Stimulated activated CD8-positive, alpha-beta memory T cell treated with anti-CD3 and anti-CD28 coated beads, Interleukin-2, amount 100 ng/mL, for 48 hours (primary cell): ENCODE results near the gene ZNF23.
"Not testable (repeated sequence)": the region's sequence is repeated elsewhere in the genome, so short reads cannot be mapped to it uniquely, and the experiment has no call there.

Source experiments
- DNase-seq, 2 donors: peaks; one replicate each; pipeline ENCODE4 v3.0.0-alpha.2; 2020; ENCODE audit warnings: low read depth in 2 of 2

Gene ZNF23

DNA sequence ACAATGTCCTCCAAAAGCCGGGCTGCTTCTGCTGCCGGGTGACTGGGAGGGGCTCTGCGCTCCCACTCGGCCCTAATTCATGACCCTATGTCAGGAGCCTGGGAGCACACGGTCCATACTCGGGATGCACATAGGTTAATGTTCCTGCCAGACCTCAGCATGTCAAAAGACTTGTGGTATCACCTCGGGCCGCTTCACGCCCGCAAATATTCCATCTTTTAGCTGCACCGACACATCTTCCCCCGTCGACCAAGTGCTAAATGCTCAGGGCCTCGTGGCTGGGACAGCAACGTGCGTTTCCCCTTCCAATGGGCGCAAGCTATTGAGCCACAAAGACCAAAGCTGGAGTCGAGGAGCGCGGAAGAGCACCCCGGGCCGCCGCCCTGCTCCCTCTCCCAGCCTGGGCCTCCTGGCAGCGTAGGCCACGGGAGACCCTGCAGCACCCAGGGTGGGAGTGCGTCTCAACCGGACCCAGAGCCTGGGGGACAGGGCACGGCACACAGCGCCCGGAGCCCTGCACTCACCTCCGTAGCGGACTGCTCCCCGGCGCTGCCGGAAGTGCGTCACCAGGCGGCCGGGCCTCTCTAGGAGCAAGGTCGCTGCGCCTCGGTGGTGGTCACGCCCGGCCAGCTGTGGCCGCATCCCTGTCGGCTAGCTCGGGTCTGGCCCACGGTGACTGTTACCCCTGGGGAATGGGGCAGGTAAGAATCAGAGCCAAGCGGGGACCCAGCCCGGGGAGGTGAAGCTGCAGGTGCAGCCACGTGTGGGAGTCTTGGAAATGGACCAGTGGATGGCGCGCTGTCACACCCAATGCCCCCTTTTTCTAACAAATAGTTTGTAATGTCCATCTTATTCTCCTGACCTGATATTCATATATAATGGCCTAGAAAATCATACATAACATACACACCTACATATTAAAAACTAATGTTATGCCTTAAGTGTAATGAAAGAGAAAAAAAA lies at the start of gene ZNF23:
ZNF23 (minus strand) TSS at position 562 of the 963 bp plus-strand sequence. CDS start 5,451 bp downstream, outside the sequence.
- DNase-seq = peak; percentile 67 to 71

DNA sequence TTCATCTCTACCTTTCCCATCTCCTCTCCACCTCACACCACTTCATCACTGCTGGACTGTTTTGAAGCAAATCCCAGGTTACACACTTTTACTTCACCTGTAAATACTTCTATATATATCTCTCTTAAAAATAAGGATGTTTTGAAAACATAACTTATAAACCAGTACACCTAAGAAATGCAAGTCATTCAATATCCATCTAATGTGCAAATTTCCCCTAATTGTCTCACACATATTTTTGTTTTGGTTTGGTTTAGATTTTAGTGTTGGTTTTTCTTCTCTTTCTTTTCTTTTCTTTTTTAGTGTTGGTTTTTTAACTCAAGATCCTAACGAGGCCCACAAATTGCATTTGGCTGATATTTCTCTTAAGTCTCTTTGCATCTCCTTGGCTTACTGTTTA lies 45.0 kb upstream of the ZNF23 start:
- no peak for DNase-seq

- DNase-seq = no peak
Measured at GRCh38 chr16:71504901-71505300, 42.9 kb upstream of the ZNF23 start.

- DNase-seq = not testable (repeated sequence)
Measured at GRCh38 chr16:71504051-71504450, 42.0 kb upstream of the ZNF23 start.

DNA sequence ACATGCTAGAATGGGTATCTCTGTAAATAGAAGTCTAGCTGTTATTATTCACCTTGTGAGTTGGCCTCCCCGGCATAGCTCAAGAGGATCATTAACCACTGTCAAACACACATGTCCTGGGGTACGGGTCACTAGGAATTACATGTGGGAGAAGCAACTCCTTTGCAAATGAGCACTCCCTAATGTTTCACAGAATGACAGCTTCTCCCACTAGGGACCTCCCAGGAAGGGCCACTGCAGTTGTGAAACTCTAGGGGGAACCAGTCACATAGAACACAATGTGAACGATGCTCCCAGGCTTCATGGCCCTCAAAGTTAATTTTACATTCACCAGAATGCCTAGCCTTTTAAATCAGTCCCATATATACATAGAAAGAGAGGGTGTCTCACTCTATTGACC lies 39.5 kb upstream of the ZNF23 start:
- no peak for DNase-seq

- no peak for DNase-seq
Measured at GRCh38 chr16:71500964-71501363, 38.9 kb upstream of the ZNF23 start.

DNA sequence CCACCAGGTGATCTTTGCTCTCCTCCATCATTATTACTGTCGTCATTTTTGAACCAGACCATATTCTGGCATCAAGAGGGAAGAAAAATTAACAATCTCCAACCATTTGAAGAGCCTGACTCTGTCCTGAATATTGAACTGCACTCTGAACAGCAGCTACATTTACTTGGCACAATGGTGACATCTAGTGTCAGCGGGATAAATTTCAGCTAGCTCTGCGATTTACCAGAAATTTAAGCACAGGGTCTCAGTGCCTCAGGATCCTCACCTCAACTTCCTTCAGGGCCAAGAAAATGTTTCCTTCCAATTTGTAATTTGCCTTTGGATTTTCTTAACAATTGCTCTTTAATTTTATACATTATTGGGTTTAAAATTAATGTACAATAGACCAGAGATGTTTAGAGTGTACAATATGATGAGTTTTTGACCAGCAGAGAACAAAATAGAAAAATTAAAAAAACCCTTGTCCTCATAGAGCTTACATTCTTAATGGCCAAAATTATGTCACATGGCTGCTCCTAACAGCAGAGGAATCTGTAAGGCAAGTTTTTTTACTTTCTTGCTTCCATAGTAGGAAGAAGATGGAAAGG lies 37.8 kb upstream of the ZNF23 start:
- peak in 1 of 2 donors; percentile 8 for DNase-seq

DNA sequence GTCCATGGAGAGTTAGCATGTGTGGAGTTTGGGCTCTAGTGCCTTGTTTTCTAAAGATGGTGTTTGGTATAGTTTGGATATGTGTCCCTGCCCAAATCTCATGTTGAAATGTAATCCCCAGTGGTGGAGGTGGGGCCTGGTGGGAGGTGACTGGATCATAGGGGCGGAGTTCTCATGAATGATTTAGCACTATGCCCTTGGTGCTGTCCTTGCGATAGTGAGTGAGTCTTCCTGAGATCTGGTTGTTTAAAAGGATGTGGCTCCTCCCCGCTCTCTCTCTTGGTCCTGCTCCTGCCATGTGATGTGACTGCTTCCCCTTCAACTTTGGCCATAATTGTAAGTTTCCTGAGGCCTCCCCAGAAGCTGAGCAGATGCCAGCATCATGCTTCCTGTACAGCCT lies 36.0 kb upstream of the ZNF23 start:
- DNase-seq = no peak

DNA sequence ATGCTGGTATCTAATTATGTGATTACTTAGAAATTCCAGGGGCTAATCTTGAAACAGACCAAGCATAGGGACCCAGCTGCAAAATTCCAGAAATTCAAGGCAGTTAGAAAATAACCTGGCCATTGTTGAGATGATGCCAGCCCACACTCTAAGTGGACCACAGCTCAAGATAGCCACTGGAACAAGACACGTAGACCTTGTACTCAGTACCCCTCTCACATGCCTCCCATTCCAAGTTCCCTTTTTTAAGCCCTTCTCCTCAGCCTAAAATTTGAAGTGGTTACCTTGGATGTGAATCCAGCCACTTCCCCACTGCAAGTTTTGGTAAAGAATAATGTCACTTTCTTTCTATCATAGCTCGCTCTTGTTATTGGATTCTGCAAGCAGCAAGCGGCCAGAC lies 31.2 kb upstream of the ZNF23 start:
- DNase-seq = no peak

DNA sequence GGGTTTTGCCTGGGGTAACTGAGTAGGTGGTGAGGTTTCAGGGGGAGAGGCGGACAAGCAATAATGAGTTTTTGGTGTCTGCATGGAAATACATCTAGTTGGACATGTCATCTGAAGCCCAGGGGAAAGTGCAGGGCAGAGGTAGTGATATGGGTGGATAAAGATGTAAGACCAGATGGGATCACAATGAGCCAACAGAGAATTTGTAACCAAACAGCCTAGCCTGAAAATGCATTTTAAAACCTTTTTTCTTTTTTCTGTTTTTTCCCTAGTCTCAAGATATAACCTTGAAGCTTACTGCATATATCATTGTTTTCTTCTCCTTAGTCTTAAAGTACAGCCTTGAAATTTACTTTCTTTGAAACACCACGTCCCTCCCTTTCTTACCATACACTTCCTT lies 30.7 kb upstream of the ZNF23 start:
- no peak for DNase-seq

DNA sequence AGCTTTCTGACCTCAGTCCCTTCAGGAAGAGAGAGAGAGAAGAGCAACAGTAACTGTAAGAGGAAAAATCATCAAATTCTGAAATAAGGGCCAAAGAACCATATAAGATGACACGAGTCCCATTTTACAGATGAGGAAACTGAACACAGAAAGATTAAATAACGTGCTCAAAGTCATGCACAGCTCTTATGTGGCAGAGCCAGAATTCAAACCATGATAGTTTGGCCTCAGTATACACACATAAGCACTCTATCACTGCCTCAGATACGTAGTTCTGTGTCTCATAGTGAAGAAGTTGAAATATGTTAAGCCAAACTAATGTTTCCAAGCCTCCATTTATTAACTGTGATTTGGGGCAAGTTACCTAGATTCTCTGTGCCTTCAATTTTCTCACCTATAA lies 29.0 kb upstream of the ZNF23 start:
- no peak for DNase-seq

- DNase-seq = no peak
Measured at GRCh38 chr16:71490361-71490760, 28.3 kb upstream of the ZNF23 start.

DNA sequence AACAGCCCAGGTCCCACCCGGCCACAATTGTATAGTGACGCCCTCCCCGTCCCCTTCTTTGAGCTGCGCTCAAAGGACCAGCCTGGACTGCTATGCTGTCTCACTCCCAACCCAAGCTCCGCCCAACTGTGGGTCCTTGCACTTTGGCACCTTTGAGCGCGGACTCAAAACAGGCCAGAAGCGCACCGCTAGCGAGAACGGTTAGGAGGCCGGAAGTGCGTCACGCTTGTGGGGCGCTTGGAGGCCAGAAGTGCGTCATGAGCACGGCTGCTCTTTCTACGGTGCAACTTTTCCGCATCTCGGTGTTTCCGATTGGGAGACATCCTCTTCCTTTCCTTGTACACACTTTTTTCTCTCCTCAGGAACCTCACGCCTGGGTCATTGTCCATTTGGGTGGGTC lies 27.1 kb upstream of the ZNF23 start, which contains the start of gene ZNF19:
ZNF19 (minus strand) TSS at position 203 of the 400 bp plus-strand sequence. CDS start 7,210 bp downstream, outside the sequence.
- DNase-seq = no peak

DNA sequence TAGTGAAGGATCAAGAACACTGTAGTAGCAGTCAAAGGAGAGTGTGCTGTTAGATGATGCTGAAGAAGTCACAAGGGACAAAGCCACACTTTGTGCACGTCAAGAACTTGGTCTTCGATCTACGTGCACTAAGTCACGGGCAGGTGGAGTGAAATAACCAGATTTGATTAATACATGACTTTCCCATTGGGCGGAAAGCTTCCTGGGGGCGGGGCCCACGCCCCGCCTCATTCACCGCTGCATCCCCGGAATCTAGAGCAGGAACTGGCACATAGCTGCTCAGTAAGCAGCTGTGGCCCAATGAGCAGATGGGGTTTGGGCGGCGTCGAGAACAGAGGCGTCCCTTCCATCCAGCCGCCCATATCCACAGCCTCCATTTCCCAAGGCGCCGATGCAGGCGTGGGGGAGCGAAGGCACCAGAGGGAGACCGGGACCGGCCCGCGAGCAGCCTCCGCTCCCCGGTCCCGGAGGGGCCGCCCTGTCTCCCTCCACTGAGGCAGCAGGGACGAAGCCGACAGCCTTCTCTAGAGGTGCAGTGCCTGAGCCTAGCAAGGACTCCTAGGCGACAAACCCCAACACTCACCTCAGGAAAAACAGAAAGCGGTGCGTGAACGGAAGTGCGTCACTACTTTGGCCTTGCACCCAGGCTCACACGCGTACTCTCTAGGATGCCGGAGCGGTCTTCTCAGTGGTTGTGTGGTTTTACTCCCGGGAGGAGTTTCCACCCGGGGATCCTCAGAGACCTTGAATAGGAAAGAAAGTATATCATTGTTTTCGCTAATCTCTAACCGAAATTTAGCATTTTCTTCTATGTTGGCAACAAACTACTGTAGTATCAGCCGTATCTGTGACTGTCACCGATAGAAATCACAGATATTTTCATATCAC lies 22.2 kb upstream of the ZNF23 start:
- DNase-seq = peak; percentile 47 to 65

DNA sequence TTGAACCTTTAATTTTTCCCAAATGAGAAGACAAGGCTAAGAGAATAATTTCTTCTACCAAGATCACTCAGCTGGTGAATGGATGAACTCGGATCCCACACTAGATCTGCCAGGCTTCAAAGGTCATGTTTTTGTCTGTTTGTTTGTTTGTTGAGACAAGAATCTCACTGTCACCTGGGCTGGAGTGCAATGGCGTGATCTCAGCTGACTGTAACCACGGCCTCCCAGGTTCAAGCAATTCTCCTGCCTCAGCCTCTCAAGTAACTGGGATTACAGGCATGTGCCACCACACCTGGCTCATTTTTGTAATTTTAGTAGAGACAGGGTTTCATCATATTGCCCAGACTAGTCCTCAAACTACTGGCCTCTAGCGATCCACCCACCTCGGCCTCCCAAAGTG lies 20.5 kb upstream of the ZNF23 start:
- no peak for DNase-seq

- DNase-seq = no peak
Measured at GRCh38 chr16:71480956-71481355, 18.9 kb upstream of the ZNF23 start.

GRCh38 chr16:71479420-71479819 lies 17.4 kb upstream of the ZNF23 start:
- no peak for DNase-seq

DNA sequence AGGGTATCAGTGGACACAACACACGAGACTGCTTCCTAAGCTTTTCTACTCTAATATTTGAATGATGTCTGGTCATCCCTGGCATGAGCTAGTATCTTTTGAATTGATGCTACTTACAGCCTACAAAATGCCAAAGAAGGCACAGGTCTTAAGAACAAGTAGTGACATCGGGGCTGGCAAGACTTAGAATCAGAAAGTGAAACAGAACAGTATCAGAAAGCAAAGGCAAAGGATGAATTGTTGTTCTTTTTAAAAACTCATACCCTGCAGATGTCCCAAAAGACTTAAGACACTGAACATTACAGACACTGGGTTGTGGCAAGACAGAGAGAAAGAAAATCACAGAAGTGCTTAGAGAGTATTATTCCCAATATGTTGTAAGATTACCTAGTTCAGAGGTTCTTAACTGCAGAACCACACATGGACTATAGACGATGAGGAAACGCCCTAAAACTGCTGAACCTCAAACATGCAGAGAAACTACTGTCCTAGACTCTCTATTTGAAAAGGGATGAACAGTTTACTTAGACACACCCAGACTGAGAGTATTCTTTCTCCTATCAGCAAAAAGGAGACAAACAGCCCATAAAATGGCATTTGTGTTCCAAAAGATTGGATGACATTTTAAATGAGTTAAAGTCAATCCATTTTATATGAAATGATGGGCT lies 14.5 kb upstream of the ZNF23 start:
- DNase-seq = no peak

DNA sequence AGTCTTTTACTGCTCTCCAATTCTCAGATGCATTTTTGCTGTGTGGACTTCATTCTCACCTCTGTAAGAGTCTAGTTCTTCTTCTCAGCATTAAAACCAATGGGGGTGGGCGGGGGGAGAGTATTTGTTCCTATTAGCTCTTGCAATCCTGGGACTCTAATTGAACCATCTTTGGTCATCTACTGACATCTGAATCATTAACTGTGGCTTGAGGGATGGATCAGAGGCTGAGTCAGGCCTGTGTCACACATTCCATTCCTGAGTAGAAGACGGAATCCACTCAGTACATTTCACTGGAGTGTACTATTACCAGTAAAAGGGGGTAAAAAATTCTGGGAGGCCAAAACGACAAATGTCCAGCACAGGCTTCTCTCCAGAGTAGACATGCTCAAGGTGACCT lies 12.8 kb upstream of the ZNF23 start:
- no peak for DNase-seq

DNA sequence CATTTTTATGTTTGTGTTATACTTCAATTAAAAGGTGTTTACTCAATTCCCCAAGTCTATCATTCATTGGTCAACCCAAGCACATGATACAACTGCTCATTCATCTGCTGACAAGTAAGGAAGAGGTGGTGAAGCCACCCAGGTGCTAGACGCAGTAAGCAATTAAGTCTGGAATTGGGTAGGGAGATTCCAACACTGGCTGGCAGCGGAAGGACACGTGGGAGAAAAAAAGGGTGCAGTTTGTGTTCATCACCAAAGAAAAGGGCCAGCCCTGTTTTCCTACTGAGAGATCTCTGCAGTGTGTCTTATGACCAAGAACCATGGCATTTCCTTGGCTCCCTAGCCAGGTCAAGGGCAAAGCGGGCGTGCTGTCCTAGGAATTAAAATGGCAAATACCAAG lies 11.8 kb upstream of the ZNF23 start:
- DNase-seq = no peak

GRCh38 chr16:71472931-71473330 lies 10.9 kb upstream of the ZNF23 start:
- no peak for DNase-seq
